HepG2 (cell line): ENCODE data around the gene TRMT1. TPM values are rescaled to one million over a fixed set of nuclear protein-coding genes. Genes with fewer than 3 reads are reported as not detected.

ENCODE experiments used
- ATF6 ChIP-seq: sonication (generic); formaldehyde crosslinking; conservative IDR thresholded peaks from 2 replicates; pipeline ENCODE4 v1.4.0; 2020; ENCODE audit warnings: missing genetic modification reagents
- CSRNP2 ChIP-seq: sonication (generic); formaldehyde crosslinking; conservative IDR thresholded peaks from 2 replicates; pipeline ENCODE4 v1.8.0; 2022; ENCODE audit warnings: low read depth, missing genetic modification reagents
- DR1 ChIP-seq: sonication (generic); formaldehyde crosslinking; IDR thresholded peaks from 2 replicates; pipeline ENCODE4 v1.8.0; 2021; ENCODE audit warnings: mild to moderate bottlenecking, missing genetic modification reagents, inconsistent platforms
- HINFP ChIP-seq: sonication (generic); formaldehyde crosslinking; IDR thresholded peaks from 2 replicates; pipeline ENCODE4 v1.4.0; 2020; ENCODE audit warnings: low read depth, mild to moderate bottlenecking, missing genetic modification reagents
- KLF9 ChIP-seq: IDR thresholded peaks from 2 replicates; pipeline ENCODE4 v1.6.1; 2016; ENCODE audit warnings: low read depth
- MAF1 ChIP-seq: sonication (generic); formaldehyde crosslinking; IDR thresholded peaks from 2 replicates; pipeline ENCODE4 v1.5.0; 2020; ENCODE audit warnings: missing genetic modification reagents, borderline replicate concordance
- NPAS2 ChIP-seq: sonication (generic); formaldehyde crosslinking; IDR thresholded peaks from 2 replicates; pipeline ENCODE4 v1.8.0; 2022; ENCODE audit warnings: mild to moderate bottlenecking, missing genetic modification reagents, borderline replicate concordance
- PAXIP1 ChIP-seq: sonication (generic); formaldehyde crosslinking; conservative IDR thresholded peaks from 2 replicates; pipeline ENCODE4 v1.4.0; 2020; ENCODE audit warnings: mild to moderate bottlenecking, missing genetic modification reagents, moderate library complexity
- SIN3A ChIP-seq: IDR thresholded peaks from 2 replicates; pipeline ENCODE4 v1.6.1; 2011; ENCODE audit warnings: low read depth, mild to moderate bottlenecking, control low read depth, low read length, borderline replicate concordance
- SRSF1 ChIP-seq: fragments of 200-400 bp; formaldehyde crosslinking; optimal IDR thresholded peaks from 2 replicates; pipeline ENCODE3; 2017; ENCODE audit warnings: mild to moderate bottlenecking, low read depth, low read length, moderate library complexity
- ZBTB46 ChIP-seq: sonication (generic); formaldehyde crosslinking; IDR thresholded peaks from 2 replicates; pipeline ENCODE4 v1.4.0; 2020; ENCODE audit warnings: mild to moderate bottlenecking, missing genetic modification reagents, borderline replicate concordance
- ZMYM2 ChIP-seq: sonication (generic); formaldehyde crosslinking; IDR thresholded peaks from 2 replicates; pipeline ENCODE4 v1.8.0; 2022; ENCODE audit warnings: mild to moderate bottlenecking, missing genetic modification reagents
- ZNF431 ChIP-seq: sonication (generic); formaldehyde crosslinking; IDR thresholded peaks from 2 replicates; pipeline ENCODE4 v1.9.0; 2022; ENCODE audit warnings: missing genetic modification reagents, low read depth, mild to moderate bottlenecking, borderline replicate concordance
- ZNF598 ChIP-seq: sonication (generic); formaldehyde crosslinking; IDR thresholded peaks from 2 replicates; pipeline ENCODE4 v1.5.1; 2020; ENCODE audit warnings: mild to moderate bottlenecking, missing genetic modification reagents, borderline replicate concordance
- ZNF619 ChIP-seq: sonication (generic); formaldehyde crosslinking; IDR thresholded peaks from 2 replicates; pipeline ENCODE4 v1.4.0; 2020; ENCODE audit warnings: mild to moderate bottlenecking, missing genetic modification reagents
- polyA plus RNA-seq, 8 experiments: library from polyadenylated mRNA; depleted of rRNA in 3 of 8; stranded (reverse) in 7 of 8; unstranded in 1 of 8; fragments of >200 nt; fragmentation: Illumina TruSeq in 4 of 8; extraction: Trizol in 4 of 8; gene quantifications; 2 replicates each; pipeline versions ENCODE4 v1.2.1 to v1.2.3, GENCODE V29; 2011 to 2016; ENCODE audit warnings: low read depth in 4 of 8, missing spikeins in 1 of 8, mixed read lengths in 1 of 8; ENCODE audit not compliant: insufficient read depth in 1 of 8
- total RNA-seq, 5 experiments: library from RNA; depleted of rRNA; stranded (reverse); fragments of >200 nt; fragmentation: Illumina TruSeq; extraction: Trizol; gene quantifications; 2 replicates each; pipeline ENCODE4 v1.2.3, GENCODE V29; 2016; ENCODE audit warnings: low read depth in 1 of 5
- TF ChIP-seq, protein P1 (sequence below): sonication (generic); formaldehyde crosslinking; IDR thresholded peaks from 2 replicates; pipeline ENCODE4 v1.5.0; 2020; ENCODE audit warnings: mild to moderate bottlenecking, low read depth, missing genetic modification reagents, borderline replicate concordance

Gene TRMT1
- total and polyA plus RNA-seq, 2 of the 13 experiments (the other 11 are each of a cell fraction or from before 2014, with no cell fraction given) = 35.5 to 44.1 TPM

DNA sequence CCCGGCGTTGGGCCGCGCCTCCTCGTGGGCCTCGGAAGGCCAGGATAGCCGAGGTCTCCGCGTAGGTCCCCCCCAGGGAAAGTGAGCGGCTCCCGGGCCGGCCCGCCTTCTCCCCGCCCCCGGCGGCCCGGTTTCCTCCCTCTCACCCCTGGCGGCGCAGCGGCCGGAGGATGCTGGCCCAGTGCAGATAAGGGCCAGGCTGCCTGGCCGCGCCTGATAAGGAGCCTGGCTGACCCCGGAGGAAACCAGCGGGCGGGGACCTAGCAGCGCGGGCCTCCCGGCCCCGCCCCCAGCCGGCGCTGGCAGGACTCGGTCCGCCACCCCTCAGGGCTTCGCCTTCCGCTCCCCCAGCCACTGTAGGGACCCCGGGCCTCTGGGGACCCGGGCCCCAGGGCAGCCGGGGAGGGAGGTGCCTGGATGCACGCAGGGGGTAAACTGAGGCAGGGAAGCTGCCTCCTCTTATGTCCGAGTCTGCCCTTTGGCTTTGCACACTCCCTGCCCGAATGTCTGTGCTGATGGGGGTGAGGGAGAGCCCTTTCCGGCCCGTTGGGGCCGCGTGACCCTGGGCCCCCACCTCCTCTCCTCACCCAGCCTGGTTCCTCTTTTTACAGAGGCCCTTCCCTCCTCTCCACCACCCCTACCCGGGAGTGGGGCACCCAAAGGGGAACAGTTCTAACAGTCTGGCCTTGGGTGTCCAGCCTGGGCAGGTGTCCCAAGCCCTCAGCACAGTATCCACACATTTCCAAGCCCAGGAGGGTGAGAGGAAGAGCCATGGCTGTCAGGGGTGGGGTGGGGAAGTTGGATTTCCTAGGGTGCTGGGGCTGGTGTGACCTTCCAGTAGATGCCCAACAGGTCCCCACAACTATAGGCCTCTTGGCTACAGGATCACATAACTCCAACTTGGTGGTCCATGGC, 13.6 kb downstream of the TRMT1 start, which contains the start of gene LYL1 (continued):
- TF ChIP-seq KLF9 (CRISPR knock-in tag) (no peak), DR1 (CRISPR knock-in tag) (no peak), ATF6 (no peak), SIN3A (no peak), CSRNP2 (CRISPR knock-in tag) (no peak), ZNF619 (no peak), MAF1 (no peak), HINFP (CRISPR knock-in tag) (no peak), NPAS2 (no peak), SRSF1 (peak; percentile 64), PAXIP1 (CRISPR knock-in tag) (no peak; the same call in none of the 2 replicates), ZNF598 (CRISPR knock-in tag) (no peak), ZNF431 (CRISPR knock-in tag) (no peak), ZMYM2 (no peak), ZBTB46 (CRISPR knock-in tag) (no peak)
- TF ChIP-seq, protein P1, sequence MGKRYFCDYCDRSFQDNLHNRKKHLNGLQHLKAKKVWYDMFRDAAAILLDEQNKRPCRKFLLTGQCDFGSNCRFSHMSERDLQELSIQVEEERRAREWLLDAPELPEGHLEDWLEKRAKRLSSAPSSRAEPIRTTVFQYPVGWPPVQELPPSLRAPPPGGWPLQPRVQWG (CRISPR knock-in tag) = no peak
